ENCODE results near the gene ST3GAL6. TPM values are rescaled to one million over a fixed set of nuclear protein-coding genes. Genes with fewer than 3 reads are reported as not detected.

The ST3GAL6 gene
- total RNA-seq, 1 donor from 2014 or later: 6.5 TPM

DNA sequence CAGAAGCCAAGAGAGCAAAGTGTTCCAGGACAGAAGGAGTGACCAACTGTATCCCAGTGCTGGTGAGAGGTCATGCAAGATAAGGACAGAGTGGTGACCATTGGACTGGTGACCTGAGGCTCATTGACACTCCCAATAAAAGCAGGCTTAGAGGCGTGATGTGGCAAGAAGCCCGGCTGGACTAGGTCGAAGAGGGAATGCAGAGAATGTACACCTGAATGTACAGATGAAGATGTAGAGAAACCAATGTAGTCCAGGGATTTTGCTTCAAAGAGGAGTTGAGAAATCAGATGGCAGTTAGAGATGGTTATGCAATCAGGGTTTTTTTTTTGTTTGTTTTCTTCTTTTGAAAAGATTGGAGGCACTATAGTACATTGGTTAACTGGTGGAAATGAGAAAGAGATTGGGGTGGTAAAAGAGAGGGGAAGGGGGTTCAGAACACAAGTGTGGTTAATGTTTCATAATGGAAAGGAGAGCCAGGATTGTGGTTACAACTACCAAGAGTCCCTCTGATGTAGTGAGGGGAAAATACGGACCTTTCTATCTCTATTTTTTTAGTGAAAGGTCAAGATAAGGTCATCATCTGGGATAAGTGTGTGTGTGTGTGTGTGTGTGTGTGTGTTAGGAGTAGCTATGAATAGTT is 23.3 kb downstream of the ST3GAL6 start:
- DNase-seq (ENCODE audit: low spot score): no peak
- TF ChIP-seq, protein P1, sequence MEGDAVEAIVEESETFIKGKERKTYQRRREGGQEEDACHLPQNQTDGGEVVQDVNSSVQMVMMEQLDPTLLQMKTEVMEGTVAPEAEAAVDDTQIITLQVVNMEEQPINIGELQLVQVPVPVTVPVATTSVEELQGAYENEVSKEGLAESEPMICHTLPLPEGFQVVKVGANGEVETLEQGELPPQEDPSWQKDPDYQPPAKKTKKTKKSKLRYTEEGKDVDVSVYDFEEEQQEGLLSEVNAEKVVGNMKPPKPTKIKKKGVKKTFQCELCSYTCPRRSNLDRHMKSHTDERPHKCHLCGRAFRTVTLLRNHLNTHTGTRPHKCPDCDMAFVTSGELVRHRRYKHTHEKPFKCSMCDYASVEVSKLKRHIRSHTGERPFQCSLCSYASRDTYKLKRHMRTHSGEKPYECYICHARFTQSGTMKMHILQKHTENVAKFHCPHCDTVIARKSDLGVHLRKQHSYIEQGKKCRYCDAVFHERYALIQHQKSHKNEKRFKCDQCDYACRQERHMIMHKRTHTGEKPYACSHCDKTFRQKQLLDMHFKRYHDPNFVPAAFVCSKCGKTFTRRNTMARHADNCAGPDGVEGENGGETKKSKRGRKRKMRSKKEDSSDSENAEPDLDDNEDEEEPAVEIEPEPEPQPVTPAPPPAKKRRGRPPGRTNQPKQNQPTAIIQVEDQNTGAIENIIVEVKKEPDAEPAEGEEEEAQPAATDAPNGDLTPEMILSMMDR (IDR thresholded peaks at IDR 0.05; ENCODE audit: unreplicated experiment): no peak
- Mint-ChIP-seq H3K36me3 (ENCODE audit: low read depth, unreplicated experiment) (no peaks in the 10 kb centered on the region), H3K4me1 (ENCODE audit: unreplicated experiment) (peaks cover 19% of the 10 kb centered on the region), H3K9me3 (ENCODE audit: unreplicated experiment) (no peaks in the 10 kb centered on the region), H3K27me3 (ENCODE audit: unreplicated experiment) (peaks cover 4% of the 10 kb centered on the region), H3K4me3 (ENCODE audit: unreplicated experiment) (no peak overlapping the region), H3K27ac (ENCODE audit: unreplicated experiment) (peak overlapping the region; percentile 46)

DNA sequence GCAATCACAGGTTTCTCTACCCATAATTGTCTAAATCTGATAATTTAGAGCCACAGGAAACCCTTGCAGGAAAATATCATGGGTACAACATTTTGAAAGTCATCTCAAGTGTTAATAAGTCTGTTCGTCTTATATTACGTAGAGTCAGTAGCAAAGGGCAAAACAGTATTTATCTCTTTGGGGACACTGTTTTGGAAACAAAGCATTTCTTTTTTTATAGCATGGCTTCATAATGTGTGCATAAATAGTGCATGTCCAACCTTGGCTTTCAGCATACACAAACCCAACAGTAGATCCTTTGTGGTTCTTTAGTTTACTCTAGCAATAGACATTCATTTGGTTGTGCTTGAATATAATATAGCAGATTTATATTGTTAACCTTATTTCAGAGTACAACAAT is 24.0 kb downstream of the ST3GAL6 start:
- TF ChIP-seq, protein P1 (IDR thresholded peaks at IDR 0.05; ENCODE audit: unreplicated experiment): no peak
- H3K4me1 Mint-ChIP-seq (ENCODE audit: unreplicated experiment): peaks cover 19% of the 10 kb centered on the region
- no peak for DNase-seq (ENCODE audit: low spot score)
- no peak overlapping the region for H3K27ac Mint-ChIP-seq (ENCODE audit: unreplicated experiment)
- no peak overlapping the region for H3K4me3 Mint-ChIP-seq (ENCODE audit: unreplicated experiment)
- H3K36me3 Mint-ChIP-seq (ENCODE audit: low read depth, unreplicated experiment): no peaks in the 10 kb centered on the region
- no peaks in the 10 kb centered on the region for H3K9me3 Mint-ChIP-seq (ENCODE audit: unreplicated experiment)
- H3K27me3 Mint-ChIP-seq (ENCODE audit: unreplicated experiment): peaks cover 4% of the 10 kb centered on the region

DNA sequence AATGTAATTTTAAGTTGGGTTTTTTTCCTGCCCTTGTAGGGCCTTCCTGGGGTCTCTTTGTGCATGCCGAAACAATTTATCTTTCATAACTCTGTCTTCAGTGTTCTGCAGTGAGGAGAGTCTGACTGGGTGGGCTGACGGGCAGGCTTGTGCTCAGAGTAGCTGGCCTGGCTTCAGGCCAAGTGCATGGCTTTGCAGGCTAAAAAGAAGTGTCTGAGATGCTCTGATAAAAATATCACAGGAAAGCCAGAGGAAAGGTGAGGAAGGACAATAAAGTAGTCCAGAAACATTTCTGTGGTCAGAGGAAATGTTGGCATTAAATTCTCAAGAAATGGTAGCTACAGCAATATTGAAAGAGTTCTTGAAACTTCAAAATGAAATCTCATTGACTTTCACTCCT is 25.5 kb downstream of the ST3GAL6 start:
- no peaks in the 10 kb centered on the region for H3K9me3 Mint-ChIP-seq (ENCODE audit: unreplicated experiment)
- peaks cover 4% of the 10 kb centered on the region for H3K27me3 Mint-ChIP-seq (ENCODE audit: unreplicated experiment)
- TF ChIP-seq, protein P1 (IDR thresholded peaks at IDR 0.05; ENCODE audit: unreplicated experiment): no peak
- no peaks in the 10 kb centered on the region for H3K36me3 Mint-ChIP-seq (ENCODE audit: low read depth, unreplicated experiment)
- H3K27ac Mint-ChIP-seq (ENCODE audit: unreplicated experiment): no peak overlapping the region
- H3K4me1 Mint-ChIP-seq (ENCODE audit: unreplicated experiment): peaks cover 6% of the 10 kb centered on the region
- DNase-seq (ENCODE audit: low spot score): no peak
- H3K4me3 Mint-ChIP-seq (ENCODE audit: unreplicated experiment): no peak overlapping the region

DNA sequence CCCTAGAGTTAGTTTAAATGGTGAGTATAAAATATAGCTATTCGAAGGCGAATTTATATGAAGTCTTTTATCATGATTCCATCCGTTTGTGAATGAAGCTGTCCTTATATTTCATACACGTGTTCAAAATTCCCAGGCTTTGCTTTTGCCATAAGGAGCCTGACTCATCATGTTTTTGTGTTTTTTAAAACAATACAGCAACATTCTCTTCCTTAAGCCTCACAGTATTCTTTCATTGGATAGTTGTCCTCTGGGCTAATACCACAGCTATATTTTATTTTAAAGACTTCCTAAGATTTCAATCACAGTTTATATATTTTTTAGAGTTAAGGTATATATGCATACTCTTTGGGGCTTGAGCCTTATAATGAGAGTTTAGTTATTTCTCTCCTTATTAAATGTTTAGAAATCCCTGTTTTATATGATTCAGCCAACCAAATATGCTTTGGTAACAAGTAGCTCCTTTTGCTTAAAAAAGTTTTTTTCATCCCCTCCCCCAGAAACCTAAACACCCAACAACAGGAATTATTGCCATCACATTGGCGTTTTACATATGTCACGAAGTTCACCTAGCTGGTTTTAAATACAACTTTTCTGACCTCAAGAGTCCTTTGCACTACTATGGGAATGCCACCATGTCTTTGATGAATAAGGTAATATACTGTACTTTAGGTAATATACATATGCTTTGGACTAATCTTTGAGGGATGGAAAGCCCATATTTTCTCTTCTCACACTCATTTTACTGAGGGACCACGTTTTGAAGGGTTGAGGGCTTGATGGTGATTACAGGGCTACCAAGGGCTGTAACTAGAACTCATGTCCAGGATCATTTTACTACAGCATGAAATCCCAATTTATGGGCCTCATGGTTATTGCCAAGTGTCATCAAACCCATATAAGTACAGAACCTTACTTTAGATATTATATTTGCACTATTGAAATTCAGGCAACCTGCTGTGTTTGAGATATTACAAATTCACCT is 28.5 kb downstream of the ST3GAL6 start:
- Mint-ChIP-seq H3K4me3 (ENCODE audit: unreplicated experiment) (no peak overlapping the region), H3K36me3 (ENCODE audit: low read depth, unreplicated experiment) (no peaks in the 10 kb centered on the region), H3K9me3 (ENCODE audit: unreplicated experiment) (no peaks in the 10 kb centered on the region), H3K27me3 (ENCODE audit: unreplicated experiment) (peaks cover 2% of the 10 kb centered on the region), H3K27ac (ENCODE audit: unreplicated experiment) (no peak overlapping the region), H3K4me1 (ENCODE audit: unreplicated experiment) (peaks cover 6% of the 10 kb centered on the region)
- DNase-seq (ENCODE audit: low spot score): no peak
- TF ChIP-seq, protein P1 (IDR thresholded peaks at IDR 0.05; ENCODE audit: unreplicated experiment): no peak

DNA sequence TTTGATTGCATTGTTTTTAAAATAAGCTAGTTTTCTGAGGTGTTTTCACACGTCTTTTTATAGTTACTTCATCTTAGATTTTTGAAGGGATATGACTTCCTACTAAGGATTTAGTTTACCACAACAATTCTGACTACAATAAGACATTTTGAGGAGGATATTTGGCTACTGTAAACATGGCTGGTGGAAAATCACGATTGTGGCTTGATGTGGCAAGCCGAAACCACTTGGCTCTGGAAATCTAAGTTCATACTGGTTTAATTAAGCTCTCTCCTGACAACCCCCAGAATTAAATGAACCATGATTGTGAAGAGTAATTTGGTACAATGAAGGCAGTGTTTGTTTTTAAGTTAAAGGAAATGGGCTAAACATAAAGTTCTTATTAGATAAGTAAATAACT is 30.8 kb downstream of the ST3GAL6 start:
- TF ChIP-seq, protein P1 (IDR thresholded peaks at IDR 0.05; ENCODE audit: unreplicated experiment): no peak
- H3K27ac Mint-ChIP-seq (ENCODE audit: unreplicated experiment): no peak overlapping the region
- no peak overlapping the region for H3K4me3 Mint-ChIP-seq (ENCODE audit: unreplicated experiment)

More for the DNA sequence above, 30.8 kb downstream of the ST3GAL6 start:
- Mint-ChIP-seq H3K4me1 (ENCODE audit: unreplicated experiment) (no peaks in the 10 kb centered on the region), H3K9me3 (ENCODE audit: unreplicated experiment) (no peaks in the 10 kb centered on the region), H3K36me3 (ENCODE audit: low read depth, unreplicated experiment) (no peaks in the 10 kb centered on the region), H3K27me3 (ENCODE audit: unreplicated experiment) (peaks cover 2% of the 10 kb centered on the region)
- DNase-seq (ENCODE audit: low spot score): no peak

Data from endothelial cell (in vitro differentiated cells).